ENCODE measurements around the gene NCS1. TPM values are rescaled to one million over a fixed set of nuclear protein-coding genes. Genes with fewer than 3 reads are reported as not detected.

NCS1 gene
- total and polyA plus RNA-seq, 9 of the 15 experiments (the other 6 are each of a cell fraction or from before 2014, with no cell fraction given): 0.28 to 27.0 (median 9.6) TPM

DNA sequence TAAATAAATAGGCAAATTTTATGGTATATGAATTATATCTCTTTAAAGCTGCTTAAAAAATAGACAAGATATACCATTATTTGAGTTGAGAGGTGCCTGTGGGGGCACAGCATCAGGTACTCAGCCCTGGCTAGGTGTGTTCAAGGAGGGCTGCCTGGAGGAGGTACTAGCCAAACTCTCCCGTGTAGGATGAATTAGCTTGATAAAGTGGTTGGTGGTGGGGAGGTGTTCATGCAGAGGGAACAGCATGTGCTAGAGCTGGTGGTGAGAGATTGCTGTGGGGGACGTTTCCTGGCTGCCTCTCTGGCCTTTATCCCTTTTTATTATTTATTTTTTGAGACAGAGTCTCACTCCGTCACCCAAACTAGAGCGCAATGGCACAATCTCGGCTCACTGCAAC, 23.2 kb upstream of the NCS1 start (continued):
- TF ChIP-seq MYC (IDR thresholded peaks at IDR 0.05; ENCODE audit: low read depth, low read length) (no peak), MYC (CRISPR knock-in tag; IDR thresholded peaks at IDR 0.05; ENCODE audit: borderline replicate concordance, low read depth) (no peak), ZKSCAN3 (CRISPR knock-in tag; IDR thresholded peaks at IDR 0.05) (no peak), DPF2 (IDR thresholded peaks at IDR 0.05) (peak; percentile 13; the same call in 1 of the 2 replicates), RERE (CRISPR knock-in tag; IDR thresholded peaks at IDR 0.05; ENCODE audit: borderline replicate concordance) (no peak), HMG20B (CRISPR knock-in tag; IDR thresholded peaks at IDR 0.05) (no peak), POLR3A (IDR thresholded peaks at IDR 0.05; ENCODE audit: borderline replicate concordance, extremely low read depth, insufficient read depth, insufficient read length) (no peak), CBFA2T2 (conservative IDR thresholded peaks at IDR 0.05) (no peak), ZFP36 (IDR thresholded peaks at IDR 0.05; ENCODE audit: low read depth, low read length, partially characterized antibody) (peak; percentile 97), ARID4B (CRISPR knock-in tag; IDR thresholded peaks at IDR 0.05) (no peak), RCOR1 (IDR thresholded peaks at IDR 0.05; ENCODE audit: borderline replicate concordance in 1 of 2, low read depth in 2 of 2, low read length in 2 of 2) (no peak), CBFA2T3 (IDR thresholded peaks at IDR 0.05) (peak; percentile 25; the same call in 1 of the 2 replicates), HDGF (IDR thresholded peaks at IDR 0.05) (no peak), HNRNPH1 (optimal IDR thresholded peaks at IDR 0.05; ENCODE audit: low read depth, low read length) (no peak), STAG1 (CRISPR knock-in tag; IDR thresholded peaks at IDR 0.05; ENCODE audit: borderline replicate concordance) (no peak), ZC3H8 (IDR thresholded peaks at IDR 0.05) (no peak), POLR2A (conservative IDR thresholded peaks at IDR 0.05) (no peak), PHB2 (IDR thresholded peaks at IDR 0.05; ENCODE audit: low read depth) (no peak), U2AF1 (optimal IDR thresholded peaks at IDR 0.05; ENCODE audit: low read depth, low read length) (no peak), HNRNPLL (IDR thresholded peaks at IDR 0.05; ENCODE audit: low read depth, low read length, poor library complexity, severe bottlenecking) (no peak)
- TF ChIP-seq, protein P1, sequence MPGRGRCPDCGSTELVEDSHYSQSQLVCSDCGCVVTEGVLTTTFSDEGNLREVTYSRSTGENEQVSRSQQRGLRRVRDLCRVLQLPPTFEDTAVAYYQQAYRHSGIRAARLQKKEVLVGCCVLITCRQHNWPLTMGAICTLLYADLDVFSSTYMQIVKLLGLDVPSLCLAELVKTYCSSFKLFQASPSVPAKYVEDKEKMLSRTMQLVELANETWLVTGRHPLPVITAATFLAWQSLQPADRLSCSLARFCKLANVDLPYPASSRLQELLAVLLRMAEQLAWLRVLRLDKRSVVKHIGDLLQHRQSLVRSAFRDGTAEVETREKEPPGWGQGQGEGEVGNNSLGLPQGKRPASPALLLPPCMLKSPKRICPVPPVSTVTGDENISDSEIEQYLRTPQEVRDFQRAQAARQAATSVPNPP (IDR thresholded peaks at IDR 0.05; ENCODE audit: borderline replicate concordance, insufficient read depth, insufficient read length): no peak

All from K562 (cell line).